ENCODE data around the gene TANC2. TPM values are rescaled to one million over a fixed set of nuclear protein-coding genes. Genes with fewer than 3 reads are reported as not detected.
A peak's percentile ranks its signal among the peaks of the same experiment; 100 is the strongest.

Gene TANC2
- 10.7 TPM for polyA plus RNA-seq (2013, experiment 1 of 2; ENCODE audit: insufficient read length)
- polyA plus RNA-seq (2013, experiment 2 of 2; ENCODE audit: insufficient read length), result 17.2 TPM

- DNase-seq, result peak; percentile 84
These were observed at the start of gene TANC2 for GRCh38 chr17:62965686-62966425. Gene TANC2 (plus strand): TSS chr17:62966235. CDS start chr17:63009560, 43,325 bp downstream.

GRCh38 chr17:62916684-62917571 lies 49.1 kb upstream of the TANC2 start:
- DNase-seq, result no peak

- no peak for DNase-seq
These were observed 46.6 kb upstream of the TANC2 start for GRCh38 chr17:62919388-62919787.

- no peak for DNase-seq
These were observed 45.7 kb upstream of the TANC2 start for GRCh38 chr17:62920300-62920699.

- no peak for DNase-seq
These were observed 44.2 kb upstream of the TANC2 start for GRCh38 chr17:62921817-62922216.

- no peak for DNase-seq
These were observed 42.5 kb upstream of the TANC2 start for GRCh38 chr17:62923258-62924150.

- no peak for DNase-seq
These were observed 40.7 kb upstream of the TANC2 start for GRCh38 chr17:62925267-62925836.

- no peak for DNase-seq
These were observed 39.0 kb upstream of the TANC2 start for GRCh38 chr17:62927083-62927482.

GRCh38 chr17:62929320-62929719 lies 36.7 kb upstream of the TANC2 start:
- no peak for DNase-seq

- no peak for DNase-seq
These were observed 34.9 kb upstream of the TANC2 start for GRCh38 chr17:62931101-62931500.

GRCh38 chr17:62933501-62934385 lies 32.3 kb upstream of the TANC2 start:
- DNase-seq, result no peak

GRCh38 chr17:62935098-62935497 lies 30.9 kb upstream of the TANC2 start:
- no peak for DNase-seq

GRCh38 chr17:62935523-62935922 lies 30.5 kb upstream of the TANC2 start:
- no peak for DNase-seq

- no peak for DNase-seq
These were observed 28.4 kb upstream of the TANC2 start for GRCh38 chr17:62937606-62938005.

- DNase-seq, result no peak
These were observed 24.6 kb upstream of the TANC2 start for GRCh38 chr17:62941358-62941991.

- DNase-seq, result no peak
These were observed 17.7 kb upstream of the TANC2 start for GRCh38 chr17:62948370-62948769.

- DNase-seq, result no peak
These were observed 17.0 kb upstream of the TANC2 start for GRCh38 chr17:62949036-62949435.

- peak; percentile 82 for DNase-seq
These were observed 16.0 kb upstream of the TANC2 start for GRCh38 chr17:62950067-62950466.

GRCh38 chr17:62955841-62956352 lies 10.1 kb upstream of the TANC2 start:
- no peak for DNase-seq

GRCh38 chr17:62963296-62963695 lies 2.7 kb upstream of the TANC2 start:
- DNase-seq, result peak; percentile 80

Data from fibroblast of skin of back (primary cell).